Astrocyte (in vitro differentiated cells and primary cell): ENCODE results near the gene NAV1.

Source experiments
- CTCF ChIP-seq: IDR thresholded peaks from 2 replicates; pipeline ENCODE4 v1.5.1; 2011; ENCODE audit warnings: low read depth, mild to moderate bottlenecking, inconsistent platforms, low read length, moderate library complexity; ENCODE audit not compliant: insufficient read depth
- EZH2 ChIP-seq: IDR thresholded peaks from 2 replicates; pipeline ENCODE4 v1.6.1; 2012; ENCODE audit warnings: mild to moderate bottlenecking, low read length, inconsistent platforms; ENCODE audit not compliant: insufficient read depth

GRCh38 chr1:201568265-201568664 lies 29.3 kb downstream of the NAV1 start:
- TF ChIP-seq CTCF: no peak
- TF ChIP-seq EZH2: no peak
